ENCODE results near the gene CCDC57. TPM values are rescaled to one million over a fixed set of nuclear protein-coding genes. Genes with fewer than 3 reads are reported as not detected.

CCDC57 gene
- total and polyA plus RNA-seq, 9 of the 15 experiments (the other 6 are each of a cell fraction or from before 2014, with no cell fraction given): 0.83 to 36.2 (median 13.6) TPM

DNA sequence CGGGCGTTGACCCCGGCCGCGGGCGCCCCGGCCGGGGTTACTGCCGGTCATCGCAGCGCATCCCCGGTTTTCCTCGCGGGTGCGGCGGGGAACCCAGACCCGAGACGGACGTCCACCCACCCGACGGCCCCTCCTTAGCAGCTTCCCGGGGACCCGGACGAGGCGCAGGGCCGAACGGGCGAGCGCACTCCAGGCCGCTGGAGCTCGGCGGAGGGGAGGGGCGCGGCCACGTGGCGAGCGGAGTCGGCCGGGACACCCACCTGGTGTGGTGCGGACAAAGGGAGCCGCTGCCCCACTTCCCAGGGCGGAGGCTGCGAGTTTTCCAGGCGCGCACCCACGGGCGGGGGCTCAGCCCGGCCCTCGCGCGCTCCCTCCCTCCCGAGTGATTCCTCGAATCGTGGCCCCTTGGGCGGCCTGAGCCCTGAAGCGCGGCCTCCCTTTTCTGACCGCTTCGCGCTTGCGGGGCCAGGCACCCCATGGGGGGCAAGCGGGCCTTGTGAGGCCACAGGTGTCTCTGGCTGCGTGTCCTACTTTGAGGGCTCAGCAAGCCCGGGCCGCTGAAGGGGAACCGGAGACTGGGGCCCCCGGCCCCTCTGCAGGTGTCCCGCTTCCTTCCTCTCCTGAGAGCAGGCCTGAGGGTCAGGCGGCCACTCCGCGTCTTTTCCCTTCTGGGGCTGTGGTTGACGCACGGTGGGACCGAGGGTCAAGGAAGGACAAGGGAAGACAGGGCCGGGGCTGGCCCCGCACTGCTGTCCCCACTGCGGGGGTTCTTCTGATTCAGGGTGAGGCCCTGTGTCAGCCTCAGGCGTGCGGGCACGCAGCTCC lies 113.5 kb downstream of the CCDC57 start (continued):
- TF ChIP-seq E2F1 (CRISPR knock-in tag; IDR thresholded peaks at IDR 0.05) (peak; percentile 46), RREB1 (CRISPR knock-in tag; IDR thresholded peaks at IDR 0.05) (no peak), GABPA (tag; conservative IDR thresholded peaks at IDR 0.05; ENCODE audit: low read depth) (no peak), SRSF9 (IDR thresholded peaks at IDR 0.05; ENCODE audit: borderline replicate concordance, low read depth, low read length) (no peak), ZNF174 (CRISPR knock-in tag; IDR thresholded peaks at IDR 0.05) (no peak), ARHGAP35 (IDR thresholded peaks at IDR 0.05; ENCODE audit: partially characterized antibody) (no peak), STAT5B (CRISPR knock-in tag; IDR thresholded peaks at IDR 0.05) (no peak), CTBP1 (IDR thresholded peaks at IDR 0.05; ENCODE audit: borderline replicate concordance) (peak; percentile 97; the same call in 1 of the 2 replicates), POLR2A (conservative IDR thresholded peaks at IDR 0.05) (peak; percentile 50), ZBTB26 (CRISPR knock-in tag; IDR thresholded peaks at IDR 0.05) (no peak), GATAD2B (IDR thresholded peaks at IDR 0.05; ENCODE audit: borderline replicate concordance) (no peak), NFATC3 (IDR thresholded peaks at IDR 0.05) (no peak), BRF1 (IDR thresholded peaks at IDR 0.05; ENCODE audit: borderline replicate concordance, extremely low read depth, insufficient read length) (no peak), CXXC5 (CRISPR knock-in tag; IDR thresholded peaks at IDR 0.05) (peak; percentile 86; the same call in 1 of the 2 replicates)
- TF ChIP-seq, protein P1, sequence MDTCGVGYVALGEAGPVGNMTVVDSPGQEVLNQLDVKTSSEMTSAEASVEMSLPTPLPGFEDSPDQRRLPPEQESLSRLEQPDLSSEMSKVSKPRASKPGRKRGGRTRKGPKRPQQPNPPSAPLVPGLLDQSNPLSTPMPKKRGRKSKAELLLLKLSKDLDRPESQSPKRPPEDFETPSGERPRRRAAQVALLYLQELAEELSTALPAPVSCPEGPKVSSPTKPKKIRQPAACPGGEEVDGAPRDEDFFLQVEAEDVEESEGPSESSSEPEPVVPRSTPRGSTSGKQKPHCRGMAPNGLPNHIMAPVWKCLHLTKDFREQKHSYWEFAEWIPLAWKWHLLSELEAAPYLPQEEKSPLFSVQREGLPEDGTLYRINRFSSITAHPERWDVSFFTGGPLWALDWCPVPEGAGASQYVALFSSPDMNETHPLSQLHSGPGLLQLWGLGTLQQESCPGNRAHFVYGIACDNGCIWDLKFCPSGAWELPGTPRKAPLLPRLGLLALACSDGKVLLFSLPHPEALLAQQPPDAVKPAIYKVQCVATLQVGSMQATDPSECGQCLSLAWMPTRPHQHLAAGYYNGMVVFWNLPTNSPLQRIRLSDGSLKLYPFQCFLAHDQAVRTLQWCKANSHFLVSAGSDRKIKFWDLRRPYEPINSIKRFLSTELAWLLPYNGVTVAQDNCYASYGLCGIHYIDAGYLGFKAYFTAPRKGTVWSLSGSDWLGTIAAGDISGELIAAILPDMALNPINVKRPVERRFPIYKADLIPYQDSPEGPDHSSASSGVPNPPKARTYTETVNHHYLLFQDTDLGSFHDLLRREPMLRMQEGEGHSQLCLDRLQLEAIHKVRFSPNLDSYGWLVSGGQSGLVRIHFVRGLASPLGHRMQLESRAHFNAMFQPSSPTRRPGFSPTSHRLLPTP (IDR thresholded peaks at IDR 0.05; ENCODE audit: borderline replicate concordance, extremely low read depth, insufficient read length): no peak
- TF ChIP-seq, protein P2, sequence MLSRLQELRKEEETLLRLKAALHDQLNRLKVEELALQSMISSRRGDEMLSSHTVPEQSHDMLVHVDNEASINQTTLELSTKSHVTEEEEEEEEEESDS (CRISPR knock-in tag; IDR thresholded peaks at IDR 0.05): no peak
